HTERT RPE-1 (cell line): ENCODE measurements around the gene ACER3.
"Not testable (repeated sequence)": the region's sequence is repeated elsewhere in the genome, so short reads cannot be mapped to it uniquely, and the experiment has no call there.

Source experiments
- in situ Hi-C: fragments of 300-500 bp; cut with MboI; formaldehyde crosslinking; loops from 4 replicates; pipeline ENCODE4 v1.14.3; 2020; ENCODE audit warnings: low sequenced_read_pairs

Gene ACER3

GRCh38 chr11:76916712-76917111 is 56.0 kb downstream of the ACER3 start:
- in situ Hi-C loops, result no loop called here

- in situ Hi-C loops, result no loop called here
Measured at GRCh38 chr11:76918941-76919386, 58.2 kb downstream of the ACER3 start.

GRCh38 chr11:76919467-76919866 is 58.7 kb downstream of the ACER3 start:
- in situ Hi-C loops, result no loop called here

GRCh38 chr11:76919887-76920746 is 59.4 kb downstream of the ACER3 start:
- in situ Hi-C loops, result no loop called here

GRCh38 chr11:76927160-76927559 is 66.4 kb downstream of the ACER3 start:
- in situ Hi-C loops, result no loop called here

GRCh38 chr11:76935042-76935441 is 74.3 kb downstream of the ACER3 start:
- in situ Hi-C loops, result no loop called here

GRCh38 chr11:76939219-76939631 is 78.5 kb downstream of the ACER3 start:
- in situ Hi-C loops, result no loop called here

GRCh38 chr11:76944225-76944624 is 83.5 kb downstream of the ACER3 start:
- in situ Hi-C loops, result no loop called here

- in situ Hi-C loops, result no loop called here
Measured at GRCh38 chr11:76946223-76946622, 85.5 kb downstream of the ACER3 start.

- in situ Hi-C loops, result no loop called here
Measured at GRCh38 chr11:76947190-76947589, 86.5 kb downstream of the ACER3 start.

GRCh38 chr11:76947800-76948199 is 87.1 kb downstream of the ACER3 start:
- in situ Hi-C loops, result no loop called here

GRCh38 chr11:76955459-76956114 is 94.9 kb downstream of the ACER3 start:
- in situ Hi-C loops, result no loop called here

- in situ Hi-C loops, result no loop called here
Measured at GRCh38 chr11:76962583-76963416, 102.1 kb downstream of the ACER3 start.

GRCh38 chr11:76963417-76964168 is 102.9 kb downstream of the ACER3 start:
- in situ Hi-C loops, result not testable (repeated sequence)

- in situ Hi-C loops, result no loop called here
Measured at GRCh38 chr11:76972051-76972450, 111.3 kb downstream of the ACER3 start.

- in situ Hi-C loops, result no loop called here
Measured at GRCh38 chr11:76974179-76974891, 113.6 kb downstream of the ACER3 start.

- in situ Hi-C loops, result no loop called here
Measured at GRCh38 chr11:76975513-76975912, 114.8 kb downstream of the ACER3 start.

GRCh38 chr11:76977791-76978190 is 117.1 kb downstream of the ACER3 start:
- in situ Hi-C loops, result no loop called here

GRCh38 chr11:76978239-76978638 is 117.5 kb downstream of the ACER3 start:
- in situ Hi-C loops, result no loop called here

- in situ Hi-C loops, result no loop called here
Measured at GRCh38 chr11:76978818-76979217, 118.1 kb downstream of the ACER3 start.
